Peyer's patch (tissue), 4 donors: ENCODE results near the gene ZBTB7C.

Source experiments
- POLR2A ChIP-seq, 2 donors: fragments of 450-650 bp; IDR thresholded peaks; one replicate each; pipeline ENCODE4 v1.5.1; 2017; ENCODE audit warnings: antibody characterized with exemption in 2 of 2, mild to moderate bottlenecking in 2 of 2, moderate library complexity in 2 of 2
- TF ChIP-seq, protein P1 (sequence below), 6 experiments: fragments of 450-650 bp in 4 of 6; fragments of 200-600 bp in 2 of 6; sonication (generic) in 1 of 6; IDR thresholded peaks; one replicate each; pipeline ENCODE4 v1.5.1; 2017 to 2019; ENCODE audit warnings: antibody characterized with exemption in 6 of 6, mild to moderate bottlenecking in 3 of 6, moderate library complexity in 1 of 6

DNA sequence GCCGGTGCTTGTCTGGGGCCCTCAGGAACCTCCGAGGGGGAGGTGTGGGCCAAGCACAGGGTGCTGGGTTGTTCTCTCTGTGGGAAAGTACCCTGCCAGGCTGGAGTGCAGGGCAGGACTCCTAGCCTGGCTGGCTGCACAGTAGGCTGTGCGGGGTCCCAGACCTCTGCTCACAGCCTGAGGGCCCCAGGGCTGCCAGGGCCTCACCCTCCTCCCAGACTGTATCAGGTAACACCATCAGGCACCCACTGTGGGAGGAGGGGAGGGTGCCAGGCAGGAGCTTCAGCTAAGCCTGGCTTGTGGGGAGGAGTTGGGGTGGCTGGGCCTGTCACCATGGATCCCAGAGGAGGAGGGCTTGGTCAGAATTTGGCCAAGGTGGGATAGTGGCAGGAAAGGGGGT lies 266.8 kb downstream of the ZBTB7C start:
- TF ChIP-seq, protein P1, sequence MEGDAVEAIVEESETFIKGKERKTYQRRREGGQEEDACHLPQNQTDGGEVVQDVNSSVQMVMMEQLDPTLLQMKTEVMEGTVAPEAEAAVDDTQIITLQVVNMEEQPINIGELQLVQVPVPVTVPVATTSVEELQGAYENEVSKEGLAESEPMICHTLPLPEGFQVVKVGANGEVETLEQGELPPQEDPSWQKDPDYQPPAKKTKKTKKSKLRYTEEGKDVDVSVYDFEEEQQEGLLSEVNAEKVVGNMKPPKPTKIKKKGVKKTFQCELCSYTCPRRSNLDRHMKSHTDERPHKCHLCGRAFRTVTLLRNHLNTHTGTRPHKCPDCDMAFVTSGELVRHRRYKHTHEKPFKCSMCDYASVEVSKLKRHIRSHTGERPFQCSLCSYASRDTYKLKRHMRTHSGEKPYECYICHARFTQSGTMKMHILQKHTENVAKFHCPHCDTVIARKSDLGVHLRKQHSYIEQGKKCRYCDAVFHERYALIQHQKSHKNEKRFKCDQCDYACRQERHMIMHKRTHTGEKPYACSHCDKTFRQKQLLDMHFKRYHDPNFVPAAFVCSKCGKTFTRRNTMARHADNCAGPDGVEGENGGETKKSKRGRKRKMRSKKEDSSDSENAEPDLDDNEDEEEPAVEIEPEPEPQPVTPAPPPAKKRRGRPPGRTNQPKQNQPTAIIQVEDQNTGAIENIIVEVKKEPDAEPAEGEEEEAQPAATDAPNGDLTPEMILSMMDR (IDR thresholded peaks at IDR 0.05), result no peak
- no peak for TF ChIP-seq POLR2A (IDR thresholded peaks at IDR 0.05)
